Neural crest cell (in vitro differentiated cells): ENCODE data around the gene AP2M1. TPM values are rescaled to one million over a fixed set of nuclear protein-coding genes. Genes with fewer than 3 reads are reported as not detected.
A peak's percentile ranks its signal among the peaks of the same experiment; 100 is the strongest.

Source experiments
- DNase-seq: peaks from one replicate; pipeline ENCODE4 v3.0.0; 2021; ENCODE audit warnings: low read depth, mixed read lengths, low spot score
- H3K27ac Mint-ChIP-seq: one replicate; pipeline ENCODE4 v1.8.0; 2021; ENCODE audit warnings: mild to moderate bottlenecking, mixed read lengths; ENCODE audit not compliant: unreplicated experiment
- H3K27me3 Mint-ChIP-seq: 2 replicates; pipeline ENCODE4 v1.8.0; 2021; ENCODE audit warnings: low read depth, mild to moderate bottlenecking, mixed read lengths
- H3K36me3 Mint-ChIP-seq: 2 replicates; pipeline ENCODE4 v1.8.0; 2021; ENCODE audit warnings: low read depth, mild to moderate bottlenecking, mixed read lengths
- H3K4me1 Mint-ChIP-seq: 2 replicates; pipeline ENCODE4 v1.8.0; 2021; ENCODE audit warnings: mixed read lengths
- H3K4me3 Mint-ChIP-seq: one replicate; pipeline ENCODE4 v1.8.0; 2021; ENCODE audit warnings: mild to moderate bottlenecking, mixed read lengths
- H3K9me3 Mint-ChIP-seq: 2 replicates; pipeline ENCODE4 v1.8.0; 2021; ENCODE audit warnings: mixed read lengths
- total RNA-seq: library from RNA; stranded (reverse); gene quantifications from 2 replicates; pipeline ENCODE4 v1.2.1, GENCODE V29; 2021
- TF ChIP-seq, protein P1 (sequence below): fragments of 200-600 bp; sonication (generic); conservative IDR thresholded peaks from 2 replicates; pipeline ENCODE4 v1.5.0; 2021; ENCODE audit warnings: antibody characterized with exemption, mild to moderate bottlenecking

AP2M1 gene
- total RNA-seq, 1 donor from 2014 or later, result 289 TPM

DNA sequence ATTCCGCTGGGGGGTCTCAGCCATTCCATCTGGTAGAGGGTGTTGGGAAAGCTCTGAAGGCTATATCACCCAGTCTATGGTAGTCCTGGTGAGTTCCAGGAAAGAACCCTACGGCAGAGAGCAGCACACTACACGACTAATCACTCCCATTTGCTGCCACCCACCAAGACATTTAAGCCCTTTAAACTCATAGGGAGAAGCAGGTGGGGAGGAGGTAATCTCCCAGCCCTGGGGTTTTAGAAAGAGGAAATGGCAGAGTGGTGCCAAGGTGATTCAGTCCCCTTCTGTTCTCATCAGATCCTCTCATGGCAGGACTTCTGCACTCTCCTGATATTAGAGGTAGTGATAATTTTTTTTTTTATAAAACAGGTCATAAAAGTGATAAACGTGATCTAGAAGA, 44.2 kb downstream of the AP2M1 start:
- H3K27me3 Mint-ChIP-seq, result peaks cover 38% of the 10 kb centered on the region
- TF ChIP-seq, protein P1, sequence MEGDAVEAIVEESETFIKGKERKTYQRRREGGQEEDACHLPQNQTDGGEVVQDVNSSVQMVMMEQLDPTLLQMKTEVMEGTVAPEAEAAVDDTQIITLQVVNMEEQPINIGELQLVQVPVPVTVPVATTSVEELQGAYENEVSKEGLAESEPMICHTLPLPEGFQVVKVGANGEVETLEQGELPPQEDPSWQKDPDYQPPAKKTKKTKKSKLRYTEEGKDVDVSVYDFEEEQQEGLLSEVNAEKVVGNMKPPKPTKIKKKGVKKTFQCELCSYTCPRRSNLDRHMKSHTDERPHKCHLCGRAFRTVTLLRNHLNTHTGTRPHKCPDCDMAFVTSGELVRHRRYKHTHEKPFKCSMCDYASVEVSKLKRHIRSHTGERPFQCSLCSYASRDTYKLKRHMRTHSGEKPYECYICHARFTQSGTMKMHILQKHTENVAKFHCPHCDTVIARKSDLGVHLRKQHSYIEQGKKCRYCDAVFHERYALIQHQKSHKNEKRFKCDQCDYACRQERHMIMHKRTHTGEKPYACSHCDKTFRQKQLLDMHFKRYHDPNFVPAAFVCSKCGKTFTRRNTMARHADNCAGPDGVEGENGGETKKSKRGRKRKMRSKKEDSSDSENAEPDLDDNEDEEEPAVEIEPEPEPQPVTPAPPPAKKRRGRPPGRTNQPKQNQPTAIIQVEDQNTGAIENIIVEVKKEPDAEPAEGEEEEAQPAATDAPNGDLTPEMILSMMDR, result no peak
- H3K4me1 Mint-ChIP-seq, result no peaks in the 10 kb centered on the region
- H3K9me3 Mint-ChIP-seq, result no peaks in the 10 kb centered on the region
- H3K36me3 Mint-ChIP-seq, result no peaks in the 10 kb centered on the region
- no peak for DNase-seq
- no peak overlapping the region for H3K27ac Mint-ChIP-seq
- no peak overlapping the region for H3K4me3 Mint-ChIP-seq

GRCh38 chr3:184222521-184222920, 47.9 kb downstream of the AP2M1 start:
- H3K27me3 Mint-ChIP-seq, result peaks cover 67% of the 10 kb centered on the region
- DNase-seq, result no peak
- no peak overlapping the region for H3K4me3 Mint-ChIP-seq
- H3K36me3 Mint-ChIP-seq, result no peaks in the 10 kb centered on the region
- H3K4me1 Mint-ChIP-seq, result no peaks in the 10 kb centered on the region
- no peak overlapping the region for H3K27ac Mint-ChIP-seq
- TF ChIP-seq, protein P1, result no peak
- no peaks in the 10 kb centered on the region for H3K9me3 Mint-ChIP-seq

DNA sequence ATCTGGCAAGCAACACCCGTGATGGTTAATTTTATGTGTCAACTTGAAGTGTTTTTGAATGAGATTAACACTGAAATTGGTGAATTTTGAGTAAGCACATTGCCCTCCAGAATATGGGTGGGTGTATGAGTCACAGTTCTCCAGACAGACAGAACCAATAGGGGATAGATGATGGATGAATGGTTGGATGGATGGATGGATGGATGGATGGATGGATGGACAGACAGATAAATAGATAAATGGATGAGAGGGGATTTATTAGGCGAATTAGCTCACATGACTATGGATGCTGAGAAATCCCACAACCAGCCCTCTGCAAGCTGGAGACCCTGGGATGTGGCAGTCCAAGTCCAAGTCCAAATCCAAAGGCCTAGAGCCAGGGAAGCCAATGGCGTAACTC, 49.3 kb downstream of the AP2M1 start:
- Mint-ChIP-seq H3K4me3 (no peak overlapping the region), H3K27me3 (peaks cover 69% of the 10 kb centered on the region), H3K4me1 (no peaks in the 10 kb centered on the region), H3K27ac (no peak overlapping the region), H3K36me3 (no peaks in the 10 kb centered on the region), H3K9me3 (no peaks in the 10 kb centered on the region)
- DNase-seq, result no peak
- TF ChIP-seq, protein P1, result no peak

DNA sequence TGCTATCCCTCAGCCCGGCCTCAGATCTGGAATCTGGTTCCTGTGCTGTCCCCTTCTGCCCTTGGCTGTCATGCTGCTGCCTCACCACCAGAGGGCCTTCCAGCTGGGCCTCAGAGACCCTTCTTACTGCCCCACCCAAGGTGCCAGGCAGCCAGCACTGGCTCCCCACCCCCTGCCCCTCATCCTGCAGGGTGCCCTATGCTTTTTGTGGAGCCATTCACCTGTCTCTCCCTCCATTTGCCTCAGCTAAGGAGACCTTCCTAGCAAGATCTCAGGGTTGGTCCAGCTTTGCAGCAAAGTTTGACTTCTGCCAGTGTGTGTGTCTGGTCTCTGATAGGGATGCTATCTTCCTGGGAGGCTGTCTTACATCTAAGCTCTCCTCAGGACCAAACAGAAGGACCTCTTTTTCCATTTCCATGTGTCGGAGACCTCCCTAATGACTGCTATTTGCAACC, 52.9 kb downstream of the AP2M1 start:
- Mint-ChIP-seq H3K4me3 (no peak overlapping the region), H3K9me3 (no peaks in the 10 kb centered on the region), H3K36me3 (no peaks in the 10 kb centered on the region), H3K27ac (no peak overlapping the region), H3K4me1 (peaks cover 8% of the 10 kb centered on the region), H3K27me3 (peaks cover 86% of the 10 kb centered on the region)
- DNase-seq, result peak; percentile 28
- TF ChIP-seq, protein P1, result peak; percentile 80

- Mint-ChIP-seq H3K36me3 (no peaks in the 10 kb centered on the region), H3K27me3 (peaks cover 86% of the 10 kb centered on the region), H3K27ac (no peak overlapping the region), H3K9me3 (no peaks in the 10 kb centered on the region), H3K4me3 (peak overlapping the region; percentile 77), H3K4me1 (peaks cover 8% of the 10 kb centered on the region)
- DNase-seq, result no peak
- TF ChIP-seq, protein P1, result no peak
Measured at GRCh38 chr3:184228376-184229137, 53.9 kb downstream of the AP2M1 start.
